Measurements from ENCODE around the gene POU6F2.
"Not testable (repeated sequence)": the region's sequence is repeated elsewhere in the genome, so short reads cannot be mapped to it uniquely, and the experiment has no call there.

The POU6F2 gene

GRCh38 chr7:39133088-39133487 is 155.4 kb downstream of the POU6F2 start:
- DNase-seq, result peak; percentile 35

- DNase-seq, result no peak
These were observed 159.8 kb downstream of the POU6F2 start for GRCh38 chr7:39137480-39137879.

GRCh38 chr7:39142750-39143149 is 165.0 kb downstream of the POU6F2 start:
- no peak for DNase-seq

- DNase-seq, result no peak
These were observed 166.7 kb downstream of the POU6F2 start for GRCh38 chr7:39144420-39144819.

- DNase-seq, result no peak
These were observed 167.6 kb downstream of the POU6F2 start for GRCh38 chr7:39145283-39145682.

GRCh38 chr7:39145935-39146334 is 168.2 kb downstream of the POU6F2 start:
- no peak for DNase-seq

GRCh38 chr7:39152701-39153100 is 175.0 kb downstream of the POU6F2 start:
- no peak for DNase-seq

GRCh38 chr7:39153113-39153512 is 175.4 kb downstream of the POU6F2 start:
- no peak for DNase-seq

GRCh38 chr7:39153647-39154046 is 175.9 kb downstream of the POU6F2 start:
- no peak for DNase-seq

GRCh38 chr7:39154815-39155214 is 177.1 kb downstream of the POU6F2 start:
- DNase-seq, result no peak

- no peak for DNase-seq
These were observed 180.7 kb downstream of the POU6F2 start for GRCh38 chr7:39158367-39158766.

GRCh38 chr7:39161903-39162302 is 184.2 kb downstream of the POU6F2 start:
- DNase-seq, result no peak

GRCh38 chr7:39164887-39165286 is 187.2 kb downstream of the POU6F2 start:
- no peak for DNase-seq

- no peak for DNase-seq
These were observed 190.8 kb downstream of the POU6F2 start for GRCh38 chr7:39168403-39169098.

GRCh38 chr7:39172137-39172536 is 194.4 kb downstream of the POU6F2 start:
- no peak for DNase-seq

- no peak for DNase-seq
These were observed 203.7 kb downstream of the POU6F2 start for GRCh38 chr7:39181398-39181797.

- DNase-seq, result no peak
These were observed 206.1 kb downstream of the POU6F2 start for GRCh38 chr7:39183796-39184195.

- no peak for DNase-seq
These were observed 206.7 kb downstream of the POU6F2 start for GRCh38 chr7:39184391-39184790.

GRCh38 chr7:39186131-39186530 is 208.4 kb downstream of the POU6F2 start:
- no peak for DNase-seq

GRCh38 chr7:39186671-39187070 is 209.0 kb downstream of the POU6F2 start:
- no peak for DNase-seq

GRCh38 chr7:39187130-39187529 is 209.4 kb downstream of the POU6F2 start:
- DNase-seq, result no peak

GRCh38 chr7:39192476-39192875 is 214.8 kb downstream of the POU6F2 start:
- no peak for DNase-seq

- DNase-seq, result not testable (repeated sequence)
These were observed 216.7 kb downstream of the POU6F2 start for GRCh38 chr7:39194388-39194787.

- DNase-seq, result no peak
These were observed 218.3 kb downstream of the POU6F2 start for GRCh38 chr7:39195967-39196366.

GRCh38 chr7:39197831-39198230 is 220.1 kb downstream of the POU6F2 start:
- DNase-seq, result no peak

Data from left hindlimb (tissue), 1 donor.